SU-DHL-6 (cell line): ENCODE results near the gene NET1.

Experiments
- CTCF ChIP-seq: fragments of 200-600 bp; sonication (generic); IDR thresholded peaks from one replicate; pipeline ENCODE4 v1.5.1; 2017; ENCODE audit warnings: antibody characterized with exemption, mild to moderate bottlenecking, low read length, moderate library complexity; ENCODE audit not compliant: insufficient read depth, poor library complexity, severe bottlenecking
- EZH2phosphoT487 ChIP-seq: fragments of 200-600 bp; sonication (generic), shearing (Covaris generic); conservative IDR thresholded peaks from 2 replicates; pipeline ENCODE4 v1.6.1; 2018; ENCODE audit warnings: mild to moderate bottlenecking, antibody characterized with exemption, low read length, moderate library complexity, mixed read lengths

GRCh38 chr10:5490698-5491464 lies 78.5 kb downstream of the NET1 start:
- TF ChIP-seq CTCF (no peak), EZH2phosphoT487 (no peak)
